ENCODE measurements around the gene TTBK1. TPM values are rescaled to one million over a fixed set of nuclear protein-coding genes. Genes with fewer than 3 reads are reported as not detected.

The TTBK1 gene
- total and polyA plus RNA-seq, 4 donors, result 0.05 to 0.31 (median 0.12) TPM

GRCh38 chr6:43274127-43274915 lies 31.0 kb downstream of the TTBK1 start:
- DNase-seq, result no peak
- no peaks in the 10 kb centered on the region for H3K36me3 ChIP-seq (ENCODE audit: control insufficient read depth in 4 of 4, insufficient read depth in 4 of 4, low read length in 4 of 4)
- 70 to 76% methylated on average over 10 of the region's 10 CpGs for WGBS, 2 donors
- H3K27me3 ChIP-seq (ENCODE audit: control insufficient read depth in 3 of 3, insufficient read depth in 3 of 3, low read length in 2 of 3), result peaks cover 0 to 21% (median 11%) of the 10 kb centered on the region in 3 donors
- peaks cover 0 to 4% (median 0%) of the 10 kb centered on the region in 4 donors for H3K9me3 ChIP-seq (ENCODE audit: control insufficient read depth in 4 of 4, insufficient read depth in 3 of 4, low read length in 3 of 4)
- H3K4me1 ChIP-seq (ENCODE audit: control insufficient read depth in 5 of 5, insufficient read depth in 5 of 5, low read length in 5 of 5), result peaks cover 0 to 42% (median 4%) of the 10 kb centered on the region in 5 donors
- no peak for TF ChIP-seq CTCF (IDR thresholded peaks at IDR 0.05; ENCODE audit: control extremely low read depth, extremely low read depth)
- H3K4me3 ChIP-seq, result no peak overlapping the region
- H3K9ac ChIP-seq (ENCODE audit: insufficient read depth in 1 of 2, low read length in 2 of 2), result no peak overlapping the region
- ATAC-seq (ENCODE audit: insufficient read depth, low FRiP score), result no peak
- H3K27ac ChIP-seq (ENCODE audit: low read depth in 1 of 2, low read length in 1 of 2), result no peak overlapping the region

GRCh38 chr6:43274916-43275597 lies 31.8 kb downstream of the TTBK1 start:
- peak in 2 of 3 donors; percentile 41 to 44 for DNase-seq
- H3K9me3 ChIP-seq (ENCODE audit: control insufficient read depth in 4 of 4, insufficient read depth in 3 of 4, low read length in 3 of 4), result peaks cover 0 to 4% (median 0%) of the 10 kb centered on the region in 4 donors
- H3K4me3 ChIP-seq, result no peak overlapping the region
- no peaks in the 10 kb centered on the region for H3K36me3 ChIP-seq (ENCODE audit: control insufficient read depth in 4 of 4, insufficient read depth in 4 of 4, low read length in 4 of 4)
- 3 to 5% methylated on average over 42 to 65 of the region's 65 CpGs for WGBS, 2 donors
- no peak overlapping the region for H3K27ac ChIP-seq (ENCODE audit: low read depth in 1 of 2, low read length in 1 of 2)
- H3K27me3 ChIP-seq (ENCODE audit: control insufficient read depth in 3 of 3, insufficient read depth in 3 of 3, low read length in 2 of 3), result peaks cover 0 to 21% (median 11%) of the 10 kb centered on the region in 3 donors
- peaks cover 0 to 35% (median 4%) of the 10 kb centered on the region in 5 donors for H3K4me1 ChIP-seq (ENCODE audit: control insufficient read depth in 5 of 5, insufficient read depth in 5 of 5, low read length in 5 of 5)
- H3K9ac ChIP-seq (ENCODE audit: insufficient read depth in 1 of 2, low read length in 2 of 2), result no peak overlapping the region
- TF ChIP-seq CTCF (IDR thresholded peaks at IDR 0.05; ENCODE audit: control extremely low read depth, extremely low read depth), result no peak
- no peak for ATAC-seq (ENCODE audit: insufficient read depth, low FRiP score)

GRCh38 chr6:43275801-43276576 lies 32.7 kb downstream of the TTBK1 start:
- H3K4me3 ChIP-seq, result no peak overlapping the region
- no peak for TF ChIP-seq CTCF (IDR thresholded peaks at IDR 0.05; ENCODE audit: control extremely low read depth, extremely low read depth)
- no peak overlapping the region for H3K27ac ChIP-seq (ENCODE audit: low read depth in 1 of 2, low read length in 1 of 2)
- no peaks in the 10 kb centered on the region for H3K36me3 ChIP-seq (ENCODE audit: control insufficient read depth in 4 of 4, insufficient read depth in 4 of 4, low read length in 4 of 4)
- peaks cover 0 to 27% (median 4%) of the 10 kb centered on the region in 5 donors for H3K4me1 ChIP-seq (ENCODE audit: control insufficient read depth in 5 of 5, insufficient read depth in 5 of 5, low read length in 5 of 5)
- H3K9me3 ChIP-seq (ENCODE audit: control insufficient read depth in 4 of 4, insufficient read depth in 3 of 4, low read length in 3 of 4), result peaks cover 0 to 4% (median 0%) of the 10 kb centered on the region in 4 donors
- H3K27me3 ChIP-seq (ENCODE audit: control insufficient read depth in 3 of 3, insufficient read depth in 3 of 3, low read length in 2 of 3), result peaks cover 0 to 21% (median 11%) of the 10 kb centered on the region in 3 donors
- WGBS, 2 donors, result 7 to 15% methylated on average over 64 of the region's 64 CpGs
- DNase-seq (peak; percentile 34 to 55 (median 40)), ATAC-seq (ENCODE audit: insufficient read depth, low FRiP score) (no peak)
- no peak overlapping the region for H3K9ac ChIP-seq (ENCODE audit: insufficient read depth in 1 of 2, low read length in 2 of 2)

Data from lung (tissue), 12 donors.